ENCODE measurements around the gene CCDC190.
"Not testable (repeated sequence)": the region's sequence is repeated elsewhere in the genome, so short reads cannot be mapped to it uniquely, and the experiment has no call there.

CCDC190 gene

GRCh38 chr1:162889989-162890388, 29.0 kb upstream of the CCDC190 start:
- H3K27ac Mint-ChIP-seq = no peak overlapping the region
- no peak for DNase-seq (ENCODE audit: low spot score)
- H3K36me3 Mint-ChIP-seq (ENCODE audit: low read depth) = no peaks in the 10 kb centered on the region
- no peak overlapping the region for H3K4me3 Mint-ChIP-seq
- H3K9me3 Mint-ChIP-seq = no peaks in the 10 kb centered on the region
- H3K27me3 Mint-ChIP-seq (ENCODE audit: low read depth) = peaks cover 4% of the 10 kb centered on the region
- H3K4me1 Mint-ChIP-seq (ENCODE audit: low read depth) = no peaks in the 10 kb centered on the region

GRCh38 chr1:162886705-162887104, 25.7 kb upstream of the CCDC190 start:
- no peak overlapping the region for H3K4me3 Mint-ChIP-seq
- no peak overlapping the region for H3K27ac Mint-ChIP-seq
- H3K4me1 Mint-ChIP-seq (ENCODE audit: low read depth) = no peaks in the 10 kb centered on the region
- DNase-seq (ENCODE audit: low spot score) = no peak
- H3K27me3 Mint-ChIP-seq (ENCODE audit: low read depth) = peaks cover 6% of the 10 kb centered on the region
- no peaks in the 10 kb centered on the region for H3K9me3 Mint-ChIP-seq
- no peaks in the 10 kb centered on the region for H3K36me3 Mint-ChIP-seq (ENCODE audit: low read depth)

GRCh38 chr1:162885265-162885664, 24.3 kb upstream of the CCDC190 start:
- H3K4me3 Mint-ChIP-seq = no peak overlapping the region
- H3K36me3 Mint-ChIP-seq (ENCODE audit: low read depth) = no peaks in the 10 kb centered on the region
- no peaks in the 10 kb centered on the region for H3K4me1 Mint-ChIP-seq (ENCODE audit: low read depth)
- no peaks in the 10 kb centered on the region for H3K9me3 Mint-ChIP-seq
- H3K27ac Mint-ChIP-seq = no peak overlapping the region
- peaks cover 6% of the 10 kb centered on the region for H3K27me3 Mint-ChIP-seq (ENCODE audit: low read depth)
- no peak for DNase-seq (ENCODE audit: low spot score)

GRCh38 chr1:162884831-162885230, 23.9 kb upstream of the CCDC190 start:
- Mint-ChIP-seq H3K4me3 (no peak overlapping the region), H3K4me1 (ENCODE audit: low read depth) (no peaks in the 10 kb centered on the region), H3K27ac (no peak overlapping the region), H3K36me3 (ENCODE audit: low read depth) (no peaks in the 10 kb centered on the region), H3K9me3 (no peaks in the 10 kb centered on the region), H3K27me3 (ENCODE audit: low read depth) (peaks cover 6% of the 10 kb centered on the region)
- DNase-seq (ENCODE audit: low spot score) = no peak

GRCh38 chr1:162882248-162882674, 21.3 kb upstream of the CCDC190 start:
- Mint-ChIP-seq H3K27me3 (ENCODE audit: low read depth) (peaks cover 6% of the 10 kb centered on the region), H3K27ac (no peak overlapping the region), H3K4me3 (no peak overlapping the region), H3K4me1 (ENCODE audit: low read depth) (no peaks in the 10 kb centered on the region), H3K9me3 (no peaks in the 10 kb centered on the region), H3K36me3 (ENCODE audit: low read depth) (no peaks in the 10 kb centered on the region)
- DNase-seq (ENCODE audit: low spot score) = no peak

- H3K27ac Mint-ChIP-seq = no peak overlapping the region
- no peaks in the 10 kb centered on the region for H3K9me3 Mint-ChIP-seq
- DNase-seq (ENCODE audit: low spot score) = no peak
- H3K4me3 Mint-ChIP-seq = no peak overlapping the region
- no peaks in the 10 kb centered on the region for H3K36me3 Mint-ChIP-seq (ENCODE audit: low read depth)
- peaks cover 6% of the 10 kb centered on the region for H3K27me3 Mint-ChIP-seq (ENCODE audit: low read depth)
- no peaks in the 10 kb centered on the region for H3K4me1 Mint-ChIP-seq (ENCODE audit: low read depth)
Observed at GRCh38 chr1:162881590-162881989, 20.6 kb upstream of the CCDC190 start.

GRCh38 chr1:162880617-162881016, 19.6 kb upstream of the CCDC190 start:
- H3K4me3 Mint-ChIP-seq; H3K9me3 Mint-ChIP-seq; H3K36me3 Mint-ChIP-seq (ENCODE audit: low read depth); H3K27ac Mint-ChIP-seq; DNase-seq (ENCODE audit: low spot score); H3K27me3 Mint-ChIP-seq (ENCODE audit: low read depth); H3K4me1 Mint-ChIP-seq (ENCODE audit: low read depth): not testable (repeated sequence)

GRCh38 chr1:162878000-162878596, 17.1 kb upstream of the CCDC190 start:
- Mint-ChIP-seq H3K4me1 (ENCODE audit: low read depth) (no peaks in the 10 kb centered on the region), H3K9me3 (no peaks in the 10 kb centered on the region), H3K36me3 (ENCODE audit: low read depth) (no peaks in the 10 kb centered on the region), H3K27ac (no peak overlapping the region), H3K4me3 (no peak overlapping the region), H3K27me3 (ENCODE audit: low read depth) (peaks cover 9% of the 10 kb centered on the region)
- DNase-seq (ENCODE audit: low spot score) = no peak

GRCh38 chr1:162877412-162877811, 16.4 kb upstream of the CCDC190 start:
- DNase-seq (ENCODE audit: low spot score) = no peak
- H3K4me1 Mint-ChIP-seq (ENCODE audit: low read depth) = no peaks in the 10 kb centered on the region
- peaks cover 11% of the 10 kb centered on the region for H3K27me3 Mint-ChIP-seq (ENCODE audit: low read depth)
- H3K27ac Mint-ChIP-seq = no peak overlapping the region
- no peaks in the 10 kb centered on the region for H3K36me3 Mint-ChIP-seq (ENCODE audit: low read depth)
- H3K4me3 Mint-ChIP-seq = no peak overlapping the region
- H3K9me3 Mint-ChIP-seq = no peaks in the 10 kb centered on the region

GRCh38 chr1:162876751-162877150, 15.8 kb upstream of the CCDC190 start:
- H3K27me3 Mint-ChIP-seq (ENCODE audit: low read depth) = peaks cover 11% of the 10 kb centered on the region
- H3K4me3 Mint-ChIP-seq = no peak overlapping the region
- H3K4me1 Mint-ChIP-seq (ENCODE audit: low read depth) = no peaks in the 10 kb centered on the region
- no peak overlapping the region for H3K27ac Mint-ChIP-seq
- no peak for DNase-seq (ENCODE audit: low spot score)
- no peaks in the 10 kb centered on the region for H3K9me3 Mint-ChIP-seq
- no peaks in the 10 kb centered on the region for H3K36me3 Mint-ChIP-seq (ENCODE audit: low read depth)

GRCh38 chr1:162873671-162874666, 13.0 kb upstream of the CCDC190 start:
- no peak overlapping the region for H3K4me3 Mint-ChIP-seq
- H3K27me3 Mint-ChIP-seq (ENCODE audit: low read depth) = peaks cover 11% of the 10 kb centered on the region
- no peak for DNase-seq (ENCODE audit: low spot score)
- no peaks in the 10 kb centered on the region for H3K4me1 Mint-ChIP-seq (ENCODE audit: low read depth)
- no peak overlapping the region for H3K27ac Mint-ChIP-seq
- H3K36me3 Mint-ChIP-seq (ENCODE audit: low read depth) = no peaks in the 10 kb centered on the region
- H3K9me3 Mint-ChIP-seq = no peaks in the 10 kb centered on the region

- H3K4me3 Mint-ChIP-seq = no peak overlapping the region
- no peaks in the 10 kb centered on the region for H3K4me1 Mint-ChIP-seq (ENCODE audit: low read depth)
- no peaks in the 10 kb centered on the region for H3K36me3 Mint-ChIP-seq (ENCODE audit: low read depth)
- peaks cover 11% of the 10 kb centered on the region for H3K27me3 Mint-ChIP-seq (ENCODE audit: low read depth)
- DNase-seq (ENCODE audit: low spot score) = no peak
- H3K9me3 Mint-ChIP-seq = no peaks in the 10 kb centered on the region
- no peak overlapping the region for H3K27ac Mint-ChIP-seq
Observed at GRCh38 chr1:162872981-162873380, 12.0 kb upstream of the CCDC190 start.

GRCh38 chr1:162871417-162871816, 10.4 kb upstream of the CCDC190 start:
- not testable (repeated sequence) for H3K4me1 Mint-ChIP-seq (ENCODE audit: low read depth); H3K4me3 Mint-ChIP-seq; DNase-seq (ENCODE audit: low spot score); H3K36me3 Mint-ChIP-seq (ENCODE audit: low read depth); H3K27ac Mint-ChIP-seq; H3K9me3 Mint-ChIP-seq
- H3K27me3 Mint-ChIP-seq (ENCODE audit: low read depth) = peaks cover 11% of the 10 kb centered on the region

GRCh38 chr1:162868972-162869371, 8.0 kb upstream of the CCDC190 start:
- no peaks in the 10 kb centered on the region for H3K4me1 Mint-ChIP-seq (ENCODE audit: low read depth)
- H3K36me3 Mint-ChIP-seq (ENCODE audit: low read depth) = no peaks in the 10 kb centered on the region
- no peak for DNase-seq (ENCODE audit: low spot score)
- peaks cover 9% of the 10 kb centered on the region for H3K27me3 Mint-ChIP-seq (ENCODE audit: low read depth)
- no peak overlapping the region for H3K27ac Mint-ChIP-seq
- H3K4me3 Mint-ChIP-seq = no peak overlapping the region
- no peaks in the 10 kb centered on the region for H3K9me3 Mint-ChIP-seq

Data from T-helper 2 cell treated with Interferon-gamma antibody and Interleukin-4, amounts not matched to agents 5 μg/mL and 100 μg/mL, for 36 hours (primary cell).